Fibroblast of lung (primary cell): ENCODE results near the gene C1QTNF3. TPM values are rescaled to one million over a fixed set of nuclear protein-coding genes. Genes with fewer than 3 reads are reported as not detected.

Experiments
- DNase-seq, 2 donors: peaks; one replicate each; pipeline versions ENCODE4 v3.0.0 to v3.0.0-alpha.2; 2010; ENCODE audit warnings: low read depth in 2 of 2
- H2AFZ ChIP-seq: 2 replicates; pipeline ENCODE4 v1.5.1; 2012; ENCODE audit warnings: low read length, control low read depth, inconsistent platforms
- H3K27ac ChIP-seq: 2 replicates; pipeline ENCODE4 v1.5.1; 2011; ENCODE audit warnings: low read length, control low read depth; ENCODE audit not compliant: insufficient read depth
- H3K27me3 ChIP-seq: 2 replicates; pipeline ENCODE4 v1.5.1; 2011; ENCODE audit warnings: mild to moderate bottlenecking, low read length; ENCODE audit not compliant: control insufficient read depth, insufficient read depth
- H3K36me3 ChIP-seq: 2 replicates; pipeline ENCODE4 v1.5.1; 2011; ENCODE audit warnings: low read length; ENCODE audit not compliant: control insufficient read depth, insufficient read depth
- H3K4me1 ChIP-seq: 2 replicates; pipeline ENCODE4 v1.5.1; 2011; ENCODE audit warnings: low read length; ENCODE audit not compliant: control insufficient read depth, insufficient read depth; ENCODE audit errors: extremely low read depth
- H3K4me2 ChIP-seq: 2 replicates; pipeline ENCODE4 v1.5.1; 2011; ENCODE audit warnings: low read length, control low read depth; ENCODE audit not compliant: insufficient read depth; ENCODE audit errors: extremely low read depth
- H3K4me3 ChIP-seq, 4 experiments: fragments of 200-600 bp in 1 of 4; sonication (generic) in 1 of 4; replicated peaks in 1 of 4; 2 replicates each; pipeline ENCODE4 v1.5.1; 2011 to 2016; ENCODE audit warnings: low read length in 4 of 4, low read depth in 3 of 4, mild to moderate bottlenecking in 3 of 4, control low read depth in 2 of 4, inconsistent platforms in 1 of 4, mixed read lengths in 1 of 4; ENCODE audit not compliant: insufficient read depth in 1 of 4; ENCODE audit errors: control extremely low read depth in 1 of 4
- H3K79me2 ChIP-seq: 2 replicates; pipeline ENCODE4 v1.5.1; 2012; ENCODE audit warnings: mild to moderate bottlenecking, low read length, inconsistent platforms; ENCODE audit not compliant: control insufficient read depth, insufficient read depth
- H3K9ac ChIP-seq: 2 replicates; pipeline ENCODE4 v1.5.1; 2011; ENCODE audit warnings: mild to moderate bottlenecking, low read length, control low read depth; ENCODE audit not compliant: insufficient read depth
- H3K9me3 ChIP-seq: 2 replicates; pipeline ENCODE4 v1.5.1; 2012; ENCODE audit warnings: low read depth, low read length; ENCODE audit not compliant: control insufficient read depth, insufficient read depth
- H4K20me1 ChIP-seq: 2 replicates; pipeline ENCODE4 v1.5.1; 2011; ENCODE audit warnings: low read length; ENCODE audit not compliant: control insufficient read depth, insufficient read depth; ENCODE audit errors: extremely low read depth
- EZH2 ChIP-seq: IDR thresholded peaks from 2 replicates; pipeline ENCODE4 v1.5.1; 2012; ENCODE audit warnings: low read length, control low read depth, mild to moderate bottlenecking; ENCODE audit errors: missing control alignments
- polyA plus RNA-seq, 2 donors: library from polyadenylated mRNA; depleted of rRNA in 1 of 2; stranded (reverse) in 1 of 2; unstranded in 1 of 2; fragments of >200 nt; gene quantifications; 2 replicates each; pipeline ENCODE4 v1.2.1, GENCODE V29; 2011 to 2012; ENCODE audit warnings: missing spikeins in 1 of 2
- total RNA-seq: library from RNA; depleted of rRNA; stranded (reverse); fragments of >200 nt; gene quantifications from 2 replicates; pipeline ENCODE4 v1.2.1, GENCODE V29; 2014
- TF ChIP-seq, protein P1 (sequence below), 2 donors: IDR thresholded peaks in 1 of 2; conservative IDR thresholded peaks in 1 of 2; 1 replicate in 1 of 2; 2 replicates in 1 of 2; pipeline ENCODE4 v1.5.1; 2011 to 2012; ENCODE audit warnings: low read length in 2 of 2, control low read depth in 1 of 2, inconsistent platforms in 1 of 2, low read depth in 1 of 2, mild to moderate bottlenecking in 1 of 2

Gene C1QTNF3
- total and polyA plus RNA-seq, 2 donors (not counting 1 experiment from before 2014, with no cell fraction given), result 0.68 to 1.2 TPM

DNA sequence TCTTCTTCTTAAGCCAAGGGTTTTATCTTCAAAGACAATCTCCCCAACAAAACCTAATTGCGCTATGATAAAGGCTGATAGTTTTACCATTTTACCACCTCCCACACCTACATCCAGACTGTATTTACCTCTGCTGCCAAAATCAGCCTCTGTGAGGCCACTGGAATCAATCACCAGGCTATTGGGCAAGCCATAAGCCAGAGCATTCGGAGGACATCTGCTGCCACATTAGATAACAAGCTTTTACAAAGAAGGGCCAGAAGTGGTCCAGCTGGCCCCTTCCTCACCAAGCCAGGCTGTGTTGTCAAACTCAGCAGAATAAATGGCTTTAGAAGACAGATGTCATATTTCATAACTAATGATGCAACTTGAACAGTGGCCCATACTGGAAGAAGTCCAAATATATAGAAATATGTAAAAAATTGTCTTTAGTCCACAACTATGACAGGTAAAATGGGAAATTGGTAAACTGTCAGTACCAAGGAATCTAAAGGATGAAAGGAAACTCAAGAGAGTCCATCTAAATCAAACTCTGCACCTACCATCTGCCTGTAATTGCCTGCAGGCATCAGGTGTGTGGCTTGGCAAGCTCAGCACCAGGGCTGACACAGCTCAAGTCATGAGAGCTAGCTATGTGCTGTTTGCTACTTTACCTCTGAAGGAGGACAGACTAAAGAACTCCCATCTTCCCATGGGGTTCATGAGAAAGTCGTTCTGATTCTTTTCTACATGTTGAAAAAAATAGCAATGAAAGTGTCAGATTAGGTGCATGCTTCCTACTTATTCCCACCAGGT lies 74.6 kb downstream of the C1QTNF3 start:
- H3K79me2 ChIP-seq, result no peaks in the 10 kb centered on the region
- H3K36me3 ChIP-seq, result no peaks in the 10 kb centered on the region
- H3K9ac ChIP-seq, result no peak overlapping the region
- H3K9me3 ChIP-seq, result no peaks in the 10 kb centered on the region
- H4K20me1 ChIP-seq, result no peaks in the 10 kb centered on the region
- no peak for DNase-seq
- TF ChIP-seq, protein P1, sequence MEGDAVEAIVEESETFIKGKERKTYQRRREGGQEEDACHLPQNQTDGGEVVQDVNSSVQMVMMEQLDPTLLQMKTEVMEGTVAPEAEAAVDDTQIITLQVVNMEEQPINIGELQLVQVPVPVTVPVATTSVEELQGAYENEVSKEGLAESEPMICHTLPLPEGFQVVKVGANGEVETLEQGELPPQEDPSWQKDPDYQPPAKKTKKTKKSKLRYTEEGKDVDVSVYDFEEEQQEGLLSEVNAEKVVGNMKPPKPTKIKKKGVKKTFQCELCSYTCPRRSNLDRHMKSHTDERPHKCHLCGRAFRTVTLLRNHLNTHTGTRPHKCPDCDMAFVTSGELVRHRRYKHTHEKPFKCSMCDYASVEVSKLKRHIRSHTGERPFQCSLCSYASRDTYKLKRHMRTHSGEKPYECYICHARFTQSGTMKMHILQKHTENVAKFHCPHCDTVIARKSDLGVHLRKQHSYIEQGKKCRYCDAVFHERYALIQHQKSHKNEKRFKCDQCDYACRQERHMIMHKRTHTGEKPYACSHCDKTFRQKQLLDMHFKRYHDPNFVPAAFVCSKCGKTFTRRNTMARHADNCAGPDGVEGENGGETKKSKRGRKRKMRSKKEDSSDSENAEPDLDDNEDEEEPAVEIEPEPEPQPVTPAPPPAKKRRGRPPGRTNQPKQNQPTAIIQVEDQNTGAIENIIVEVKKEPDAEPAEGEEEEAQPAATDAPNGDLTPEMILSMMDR (conservative IDR thresholded peaks at IDR 0.05 in 1 of 2, IDR thresholded peaks at IDR 0.05 in 1 of 2; ENCODE audit: low read depth in 1 of 2, low read length in 2 of 2), result no peak
- TF ChIP-seq EZH2, result no peak
- H3K4me3 ChIP-seq, result no peak overlapping the region
- H3K4me1 ChIP-seq, result no peaks in the 10 kb centered on the region
- H3K27me3 ChIP-seq, result no peaks in the 10 kb centered on the region
- no peak overlapping the region for H2AFZ ChIP-seq
- H3K27ac ChIP-seq, result no peak overlapping the region
- H3K4me2 ChIP-seq, result no peak overlapping the region

Other genes starting within 250 kb of the C1QTNF3 start
- 6.4 and 10.7 TPM in 2 replicates for gene ADAMTS12, start 151.2 kb downstream of the C1QTNF3 start, total RNA-seq
- 35.9 and 44.8 TPM in 2 replicates for gene ADAMTS12, start 151.2 kb downstream of the C1QTNF3 start, polyA plus RNA-seq
- gene RXFP3, start 106.8 kb downstream of the C1QTNF3 start, total RNA-seq, result not detected in 2 replicates
- gene RXFP3, start 106.8 kb downstream of the C1QTNF3 start, polyA plus RNA-seq, result not detected in 2 replicates
- under 0.01 TPM in 2 replicates for gene SLC45A2, start 58.5 kb downstream of the C1QTNF3 start, total RNA-seq
- gene SLC45A2, start 58.5 kb downstream of the C1QTNF3 start, polyA plus RNA-seq, result 0.03 TPM in 1 of 2 replicates, not detected in the other
- 6.2 and 7.6 TPM in 2 replicates for gene AMACR, start 35.2 kb downstream of the C1QTNF3 start, total RNA-seq
- 13.4 and 14.2 TPM in 2 replicates for gene AMACR, start 35.2 kb downstream of the C1QTNF3 start, polyA plus RNA-seq